Measurements from ENCODE around the gene IPO11.

IPO11 gene

GRCh38 chr5:62489471-62489870, 76.9 kb downstream of the IPO11 start:
- Histone ChIP-seq H3K36me3 (ENCODE audit: control insufficient read depth, insufficient read depth, low read length) (no peaks in the 10 kb centered on the region), H2AFZ (no peak overlapping the region), H3K9me3 (ENCODE audit: control insufficient read depth, low read length) (no peaks in the 10 kb centered on the region), H3K9ac (no peak overlapping the region), H3K4me1 (no peaks in the 10 kb centered on the region), H3K27me3 (ENCODE audit: control insufficient read depth, insufficient read depth, low read length) (no peaks in the 10 kb centered on the region), H3K79me2 (no peaks in the 10 kb centered on the region), H3K4me2 (ENCODE audit: low read length) (no peak overlapping the region), H3K27ac (no peak overlapping the region), H3K4me3 (ENCODE audit: low read depth, low read length) (no peak overlapping the region)
- TF ChIP-seq CTCF (IDR thresholded peaks at IDR 0.05) = no peak

- no peak overlapping the region for H3K9ac ChIP-seq
- no peak overlapping the region for H3K4me3 ChIP-seq (ENCODE audit: low read depth, low read length)
- no peak for TF ChIP-seq CTCF (IDR thresholded peaks at IDR 0.05)
- H3K4me2 ChIP-seq (ENCODE audit: low read length) = no peak overlapping the region
- H3K27ac ChIP-seq = no peak overlapping the region
- H2AFZ ChIP-seq = no peak overlapping the region
- no peaks in the 10 kb centered on the region for H3K27me3 ChIP-seq (ENCODE audit: control insufficient read depth, insufficient read depth, low read length)
- H3K79me2 ChIP-seq = no peaks in the 10 kb centered on the region
- no peaks in the 10 kb centered on the region for H3K9me3 ChIP-seq (ENCODE audit: control insufficient read depth, low read length)
- no peaks in the 10 kb centered on the region for H3K36me3 ChIP-seq (ENCODE audit: control insufficient read depth, insufficient read depth, low read length)
- no peaks in the 10 kb centered on the region for H3K4me1 ChIP-seq
Observed at GRCh38 chr5:62494772-62495171, 82.2 kb downstream of the IPO11 start.

- H3K36me3 ChIP-seq (ENCODE audit: control insufficient read depth, insufficient read depth, low read length) = no peaks in the 10 kb centered on the region
- no peak overlapping the region for H3K27ac ChIP-seq
- H3K9me3 ChIP-seq (ENCODE audit: control insufficient read depth, low read length) = no peaks in the 10 kb centered on the region
- H3K27me3 ChIP-seq (ENCODE audit: control insufficient read depth, insufficient read depth, low read length) = no peaks in the 10 kb centered on the region
- no peaks in the 10 kb centered on the region for H3K79me2 ChIP-seq
- H3K4me1 ChIP-seq = no peaks in the 10 kb centered on the region
- no peak overlapping the region for H3K4me2 ChIP-seq (ENCODE audit: low read length)
- no peak overlapping the region for H2AFZ ChIP-seq
- TF ChIP-seq CTCF (IDR thresholded peaks at IDR 0.05) = no peak
- no peak overlapping the region for H3K9ac ChIP-seq
- no peak overlapping the region for H3K4me3 ChIP-seq (ENCODE audit: low read depth, low read length)
Observed at GRCh38 chr5:62496876-62497275, 84.3 kb downstream of the IPO11 start.

GRCh38 chr5:62498961-62499360, 86.4 kb downstream of the IPO11 start:
- Histone ChIP-seq H3K36me3 (ENCODE audit: control insufficient read depth, insufficient read depth, low read length) (no peaks in the 10 kb centered on the region), H3K27me3 (ENCODE audit: control insufficient read depth, insufficient read depth, low read length) (no peaks in the 10 kb centered on the region), H3K4me3 (ENCODE audit: low read depth, low read length) (no peak overlapping the region)

More at GRCh38 chr5:62498961-62499360, 86.4 kb downstream of the IPO11 start:
- Histone ChIP-seq H3K4me1 (no peaks in the 10 kb centered on the region), H3K4me2 (ENCODE audit: low read length) (no peak overlapping the region), H3K27ac (no peak overlapping the region), H3K9me3 (ENCODE audit: control insufficient read depth, low read length) (no peaks in the 10 kb centered on the region), H3K9ac (no peak overlapping the region), H2AFZ (no peak overlapping the region), H3K79me2 (no peaks in the 10 kb centered on the region)
- TF ChIP-seq CTCF (IDR thresholded peaks at IDR 0.05) = no peak

All from parathyroid adenoma (tissue), 2 donors.